GM21381 (cell line): ENCODE results near the gene MAP3K10.
"Not testable (repeated sequence)": the region's sequence is repeated elsewhere in the genome, so short reads cannot be mapped to it uniquely, and the experiment has no call there.

Experiments
- ATAC-seq: cut with Tn5 transposase; IDR thresholded peaks from one replicate; pipeline ENCODE4 v1.9.1; 2021; ENCODE audit warnings: mild to moderate bottlenecking, moderate library complexity; ENCODE audit not compliant: unreplicated experiment

The MAP3K10 gene

GRCh38 chr19:40216777-40217026 is 25.5 kb downstream of the MAP3K10 start:
- ATAC-seq, result no peak

GRCh38 chr19:40217027-40217810 is 26.0 kb downstream of the MAP3K10 start:
- ATAC-seq, result no peak

GRCh38 chr19:40217934-40218890 is 27.0 kb downstream of the MAP3K10 start, which contains the start of gene TTC9B:
Gene TTC9B, minus strand, starts transcription at chr19:40218384. Its CDS starts 3 bp downstream, at chr19:40218381.
- no peak for ATAC-seq

GRCh38 chr19:40219029-40219428 is 27.8 kb downstream of the MAP3K10 start:
- not testable (repeated sequence) for ATAC-seq

GRCh38 chr19:40219721-40220276 is 28.6 kb downstream of the MAP3K10 start:
- ATAC-seq, result no peak

- no peak for ATAC-seq
Observed at GRCh38 chr19:40220674-40221073, 29.4 kb downstream of the MAP3K10 start.

- no peak for ATAC-seq
Observed at GRCh38 chr19:40221858-40222619, 30.8 kb downstream of the MAP3K10 start.

GRCh38 chr19:40223135-40223822 is 32.1 kb downstream of the MAP3K10 start:
- ATAC-seq, result no peak

GRCh38 chr19:40224342-40225150 is 33.3 kb downstream of the MAP3K10 start:
- no peak for ATAC-seq

- ATAC-seq, result no peak
Observed at GRCh38 chr19:40225440-40226305, 34.4 kb downstream of the MAP3K10 start.

- ATAC-seq, result no peak
Observed at GRCh38 chr19:40228346-40228745, 37.1 kb downstream of the MAP3K10 start.

- no peak for ATAC-seq
Observed at GRCh38 chr19:40228863-40229262, 37.6 kb downstream of the MAP3K10 start.

GRCh38 chr19:40229484-40229883 is 38.3 kb downstream of the MAP3K10 start:
- no peak for ATAC-seq

GRCh38 chr19:40229926-40230417 is 38.7 kb downstream of the MAP3K10 start:
- ATAC-seq, result no peak

- no peak for ATAC-seq
Observed at GRCh38 chr19:40231057-40231456, 39.8 kb downstream of the MAP3K10 start.

- no peak for ATAC-seq
Observed at GRCh38 chr19:40231544-40232424, 40.6 kb downstream of the MAP3K10 start.

- no peak for ATAC-seq
Observed at GRCh38 chr19:40232479-40232878, 41.3 kb downstream of the MAP3K10 start.
